ENCODE measurements around the gene CEBPE.

DNA sequence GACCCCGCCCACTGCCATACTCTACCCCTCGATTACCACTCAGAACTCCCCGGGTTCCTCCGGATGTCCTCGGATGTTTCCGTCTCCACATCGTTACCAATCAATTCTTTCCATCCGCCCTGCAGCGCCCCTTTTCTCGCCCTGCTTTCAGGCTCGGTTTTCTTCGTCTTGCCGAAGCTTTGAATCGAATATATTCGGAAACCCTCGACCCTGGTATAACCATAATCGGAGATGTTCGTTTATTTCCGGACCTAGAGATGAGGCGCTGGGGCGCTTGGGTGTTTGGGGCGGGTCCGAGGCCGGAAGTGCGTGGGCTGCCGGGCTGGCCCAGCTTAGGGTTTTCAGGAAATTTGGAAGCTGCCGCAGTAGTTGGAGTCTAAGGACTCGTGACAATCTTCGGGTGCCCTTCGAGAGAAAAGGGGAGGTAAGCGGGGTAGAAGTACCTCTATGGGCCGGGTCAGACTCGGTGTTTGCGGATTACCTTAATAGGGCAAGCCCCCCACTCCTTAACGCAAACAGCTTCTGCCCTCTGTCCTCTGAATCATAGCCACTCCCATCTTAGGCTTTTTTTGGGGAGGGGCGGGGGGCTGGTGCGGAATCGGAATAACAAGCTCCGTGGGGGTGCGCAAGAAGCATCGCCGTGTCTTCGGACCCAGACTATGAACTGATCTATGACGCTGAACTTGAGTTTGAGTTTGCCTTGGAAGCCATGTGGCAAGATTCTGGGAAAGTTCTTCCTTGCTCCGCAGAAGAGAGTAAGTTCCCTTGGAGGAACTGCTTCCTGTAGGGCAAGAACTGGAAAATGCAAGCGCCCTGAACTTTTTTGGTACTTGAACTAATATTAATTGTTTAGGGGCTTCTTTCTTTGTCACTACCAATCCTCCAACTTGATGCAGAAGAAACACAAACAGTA lies 23.6 kb downstream of the CEBPE start, which contains the start of gene C14orf119:
- TF ChIP-seq CTCF (conservative IDR thresholded peaks at IDR 0.05; ENCODE audit: low read length) (no peak), EZH2phosphoT487 (IDR thresholded peaks at IDR 0.05; ENCODE audit: borderline replicate concordance) (no peak)

Data from Loucy (cell line).